Body of pancreas (tissue), 4 donors: ENCODE results near the gene PPM1H. TPM values are rescaled to one million over a fixed set of nuclear protein-coding genes. Genes with fewer than 3 reads are reported as not detected.

ENCODE experiments used
- ATAC-seq: fragments of 150-250 bp; one replicate; pipeline ENCODE4 v1.9.1; 2016
- DNase-seq, 4 donors: peaks; one replicate each; pipeline ENCODE4 v3.0.0-alpha.2; 2019
- H3K27ac ChIP-seq, 4 donors: fragments of 200-600 bp; sonication (generic); 1 replicate in 3 of 4; 2 replicates in 1 of 4; pipeline versions ENCODE4 v1.5.1 to v1.6.1; 2016 to 2019; ENCODE audit warnings: mild to moderate bottlenecking in 1 of 4, mixed read lengths in 1 of 4, moderate library complexity in 1 of 4
- H3K27me3 ChIP-seq, 2 donors: fragments of 200-600 bp; sonication (generic); one replicate each; pipeline ENCODE4 v1.6.0; 2016; ENCODE audit warnings: mild to moderate bottlenecking in 1 of 2
- H3K36me3 ChIP-seq, 2 donors: fragments of 200-600 bp; sonication (generic); replicated peaks in 1 of 2; 2 replicates each; pipeline ENCODE4 v1.5.1; 2016; ENCODE audit warnings: low read depth in 2 of 2; ENCODE audit not compliant: insufficient read depth in 1 of 2
- H3K4me1 ChIP-seq: fragments of 200-600 bp; sonication (generic); one replicate; pipeline ENCODE4 v1.6.0; 2016
- H3K4me3 ChIP-seq, 2 donors: fragments of 200-600 bp; sonication (generic); 1 replicate in 1 of 2; 2 replicates in 1 of 2; pipeline ENCODE4 v1.5.1; 2016 to 2019
- H3K9me3 ChIP-seq, 3 donors: fragments of 200-600 bp; sonication (generic); 1 replicate in 2 of 3; 2 replicates in 1 of 3; pipeline ENCODE4 v1.5.1; 2016
- POLR2A ChIP-seq, 3 donors: fragments of 450-650 bp; IDR thresholded peaks; one replicate each; pipeline ENCODE4 v1.6.1; 2016; ENCODE audit warnings: antibody characterized with exemption in 3 of 3, mild to moderate bottlenecking in 2 of 3
- WGBS, 2 donors: methylation state at CpG; one replicate each; pipeline ENCODE4 v1.1.5; 2017; 5-methylcytosine and 5-hydroxymethylcytosine counted together
- intact Hi-C: fragments of 100-400 bp; cut with DNase I; formaldehyde crosslinking; loops from one replicate; pipeline ENCODE4 v1.15.1; 2023
- total RNA-seq, 2 donors: library from RNA; depleted of rRNA; stranded (reverse); fragments of >200 nt; gene quantifications; one replicate each; pipeline ENCODE4 v1.1.0, GENCODE V29; 2016
- TF ChIP-seq, protein P1 (sequence below), 7 experiments: fragments of 450-650 bp in 4 of 7; fragments of 200-600 bp in 3 of 7; sonication (generic) in 3 of 7; IDR thresholded peaks; one replicate each; pipeline ENCODE4 v1.5.1; 2016 to 2019; ENCODE audit warnings: antibody characterized with exemption in 7 of 7

Gene PPM1H
- total RNA-seq, 2 donors from 2014 or later = 4.9 to 6.3 TPM

GRCh38 chr12:62627181-62627580 is 307.8 kb downstream of the PPM1H start:
- TF ChIP-seq, protein P1, sequence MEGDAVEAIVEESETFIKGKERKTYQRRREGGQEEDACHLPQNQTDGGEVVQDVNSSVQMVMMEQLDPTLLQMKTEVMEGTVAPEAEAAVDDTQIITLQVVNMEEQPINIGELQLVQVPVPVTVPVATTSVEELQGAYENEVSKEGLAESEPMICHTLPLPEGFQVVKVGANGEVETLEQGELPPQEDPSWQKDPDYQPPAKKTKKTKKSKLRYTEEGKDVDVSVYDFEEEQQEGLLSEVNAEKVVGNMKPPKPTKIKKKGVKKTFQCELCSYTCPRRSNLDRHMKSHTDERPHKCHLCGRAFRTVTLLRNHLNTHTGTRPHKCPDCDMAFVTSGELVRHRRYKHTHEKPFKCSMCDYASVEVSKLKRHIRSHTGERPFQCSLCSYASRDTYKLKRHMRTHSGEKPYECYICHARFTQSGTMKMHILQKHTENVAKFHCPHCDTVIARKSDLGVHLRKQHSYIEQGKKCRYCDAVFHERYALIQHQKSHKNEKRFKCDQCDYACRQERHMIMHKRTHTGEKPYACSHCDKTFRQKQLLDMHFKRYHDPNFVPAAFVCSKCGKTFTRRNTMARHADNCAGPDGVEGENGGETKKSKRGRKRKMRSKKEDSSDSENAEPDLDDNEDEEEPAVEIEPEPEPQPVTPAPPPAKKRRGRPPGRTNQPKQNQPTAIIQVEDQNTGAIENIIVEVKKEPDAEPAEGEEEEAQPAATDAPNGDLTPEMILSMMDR (IDR thresholded peaks at IDR 0.05) = no peak
- TF ChIP-seq POLR2A (IDR thresholded peaks at IDR 0.05) = no peak
- Histone ChIP-seq H3K4me3 (no peak overlapping the region), H3K27me3 (no peaks in the 10 kb centered on the region), H3K27ac (no peak overlapping the region), H3K4me1 (peaks cover 12% of the 10 kb centered on the region), H3K36me3 (no peaks in the 10 kb centered on the region), H3K9me3 (no peaks in the 10 kb centered on the region)
- 83 to 85% methylated on average over 2 of the region's 2 CpGs for WGBS, 2 donors
- DNase-seq (no peak), ATAC-seq (no peak)
- intact Hi-C loops = no loop called here

GRCh38 chr12:62625228-62625627 is 309.7 kb downstream of the PPM1H start:
- intact Hi-C loops = no loop called here
- no peak for TF ChIP-seq POLR2A (IDR thresholded peaks at IDR 0.05)
- TF ChIP-seq, protein P1 (IDR thresholded peaks at IDR 0.05) = no peak
- H3K27ac ChIP-seq = no peak overlapping the region
- DNase-seq (peak in 1 of 4 donors; percentile 22), ATAC-seq (peak; percentile 52)
- 41 to 62% methylated on average over 2 of the region's 2 CpGs for WGBS, 2 donors
- H3K4me1 ChIP-seq = no peaks in the 10 kb centered on the region
- H3K27me3 ChIP-seq = no peaks in the 10 kb centered on the region
- H3K4me3 ChIP-seq = no peak overlapping the region
- no peaks in the 10 kb centered on the region for H3K36me3 ChIP-seq
- H3K9me3 ChIP-seq = no peaks in the 10 kb centered on the region

DNA sequence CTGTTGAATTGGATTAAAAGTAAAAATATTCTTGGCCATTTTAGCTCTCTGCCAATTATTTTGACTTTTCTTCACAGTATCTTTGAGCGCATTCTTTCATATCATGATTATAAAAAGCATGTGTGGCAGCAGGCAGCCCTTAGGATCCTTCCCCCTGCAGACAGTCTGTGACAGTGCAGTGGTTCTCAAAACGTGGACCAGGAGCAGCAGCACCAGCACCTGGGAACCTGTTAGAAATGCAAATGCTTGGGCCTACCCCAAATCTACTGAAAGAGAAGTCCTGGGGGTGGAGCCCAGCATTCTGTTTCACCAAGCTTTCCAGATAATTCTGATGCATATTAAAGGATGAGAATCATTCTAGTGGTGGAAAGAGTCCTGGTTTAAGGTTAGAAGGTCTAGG is 312.8 kb downstream of the PPM1H start:
- no peaks in the 10 kb centered on the region for H3K4me1 ChIP-seq

GRCh38 chr12:62621101-62621638 is 313.8 kb downstream of the PPM1H start:
- Histone ChIP-seq H3K27ac (no peak overlapping the region), H3K4me1 (no peaks in the 10 kb centered on the region), H3K27me3 (no peaks in the 10 kb centered on the region), H3K9me3 (no peaks in the 10 kb centered on the region), H3K36me3 (no peaks in the 10 kb centered on the region), H3K4me3 (no peak overlapping the region)
- DNase-seq (no peak), ATAC-seq (no peak)
- 67% methylated on average over 8 of the region's 8 CpGs for WGBS, 2 donors
- intact Hi-C loops = no loop called here
- TF ChIP-seq, protein P1 (IDR thresholded peaks at IDR 0.05) = no peak
- TF ChIP-seq POLR2A (IDR thresholded peaks at IDR 0.05) = no peak

More for the DNA sequence above, 312.8 kb downstream of the PPM1H start:
- DNase-seq (no peak), ATAC-seq (no peak)
- H3K27ac ChIP-seq = no peak overlapping the region
- WGBS, 2 donors = 57 to 65% methylated on average over 2 of the region's 2 CpGs
- no peaks in the 10 kb centered on the region for H3K27me3 ChIP-seq
- TF ChIP-seq POLR2A (IDR thresholded peaks at IDR 0.05) = no peak
- TF ChIP-seq, protein P1 (IDR thresholded peaks at IDR 0.05) = no peak
- no peak overlapping the region for H3K4me3 ChIP-seq
- H3K36me3 ChIP-seq = no peaks in the 10 kb centered on the region
- no peaks in the 10 kb centered on the region for H3K9me3 ChIP-seq
- intact Hi-C loops = no loop called here

DNA sequence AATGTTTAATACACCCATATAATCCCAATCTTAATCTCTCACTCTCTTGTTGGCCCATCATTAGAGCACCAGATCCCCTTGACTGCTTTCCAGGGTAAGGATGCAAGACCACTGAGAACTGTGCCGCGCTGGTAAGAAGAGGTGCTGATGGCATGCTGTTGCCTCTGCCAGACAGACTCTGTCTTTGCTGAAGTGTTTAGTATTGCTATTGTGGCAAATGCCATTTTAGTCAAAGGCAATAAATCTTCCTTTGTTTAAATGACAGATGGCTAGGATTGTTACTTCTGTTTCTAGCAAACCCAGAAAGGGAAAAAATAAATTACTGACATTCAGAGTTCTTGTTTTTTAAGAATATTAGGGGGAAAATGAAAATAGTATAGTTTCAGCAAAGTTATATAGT is 316.0 kb downstream of the PPM1H start:
- no peak for TF ChIP-seq POLR2A (IDR thresholded peaks at IDR 0.05)
- TF ChIP-seq, protein P1 (IDR thresholded peaks at IDR 0.05) = no peak
- Histone ChIP-seq H3K27ac (no peak overlapping the region), H3K36me3 (no peaks in the 10 kb centered on the region), H3K9me3 (no peaks in the 10 kb centered on the region), H3K27me3 (no peaks in the 10 kb centered on the region), H3K4me1 (no peaks in the 10 kb centered on the region), H3K4me3 (no peak overlapping the region)
- DNase-seq = no peak
- intact Hi-C loops = no loop called here
- 86 to 100% methylated on average over 2 of the region's 2 CpGs for WGBS, 2 donors
- no peak for ATAC-seq
